A549 (cell line): ENCODE data around the gene LEPROT. TPM values are rescaled to one million over a fixed set of nuclear protein-coding genes. Genes with fewer than 3 reads are reported as not detected.

Experiments
- ATAC-seq, 2 experiments: fragments of 200-7000 bp in 1 of 2; fragments of >200 bp in 1 of 2; cut with Nextera tagmentation in 1 of 2; cut with Tn5 transposase in 1 of 2; 3 replicates each; pipeline versions ENCODE4 v1.8.0 to v1.9.1; 2018 to 2020; ENCODE audit warnings: mild to moderate bottlenecking in 1 of 2, moderate library complexity in 1 of 2
- CTCF ChIA-PET: fragments of 300-600 bp; sonication (Branson Sonifier 250); formaldehyde crosslinking; extraction: SDS; loops from one replicate; lab custom pipeline; 2021; ENCODE audit warnings: antibody characterized with exemption, inconsistent platforms; lab: Yijun Ruan, JAX
- POLR2A ChIA-PET: fragments of 350-600 bp; formaldehyde crosslinking; extraction: SDS; loops from one replicate; lab custom pipeline; 2021; ENCODE audit warnings: antibody characterized with exemption, inconsistent platforms; lab: Yijun Ruan, JAX
- DNase-seq, 2 experiments: peaks; one replicate each; pipeline versions ENCODE4 v3.0.0 to v3.0.0-alpha.2; 2011 to 2016; ENCODE audit warnings: low read depth in 1 of 2, low spot score in 1 of 2
- FAIRE-seq: peaks from 2 replicates; lab custom pipeline; 2011; peaks lifted over from hg19 to GRCh38; lab: Jason Lieb, UNC
- H3K27ac ChIP-seq, 2 experiments: fragments of >200 bp; sonication (Bioruptor Twin); formaldehyde crosslinking; 3 replicates each; pipeline ENCODE4 v1.5.1; 2016 to 2017
- H3K4me1 ChIP-seq: fragments of >200 bp; sonication (Bioruptor Twin); formaldehyde crosslinking; 3 replicates; pipeline ENCODE4 v1.6.1; 2016
- H3K4me2 ChIP-seq: fragments of >200 bp; sonication (Bioruptor Twin); formaldehyde crosslinking; 3 replicates; pipeline ENCODE4 v1.6.1; 2016
- H3K4me3 ChIP-seq: fragments of >200 bp; sonication (Bioruptor Twin); formaldehyde crosslinking; 3 replicates; pipeline ENCODE4 v1.5.1; 2016
- H3K9me3 ChIP-seq: fragments of >200 bp; sonication (Bioruptor Twin); formaldehyde crosslinking; 3 replicates; pipeline ENCODE4 v1.6.1; 2016
- CTCF ChIP-seq: fragments of >200 bp; sonication (Bioruptor Twin); formaldehyde crosslinking; IDR thresholded peaks from 3 replicates; pipeline ENCODE4 v1.5.1; 2016
- FOSB ChIP-seq: fragments of 250-450 bp; sonication (Bioruptor Pico); IDR thresholded peaks from 2 replicates; pipeline ENCODE4 v1.5.0; 2020; ENCODE audit warnings: mild to moderate bottlenecking, moderate library complexity
- FOSL2 ChIP-seq, 2 experiments: fragments of 450-650 bp in 1 of 2; fragments of >200 bp in 1 of 2; sonication (Bioruptor Twin) in 1 of 2; formaldehyde crosslinking; IDR thresholded peaks; 2 replicates each; pipeline versions ENCODE4 v1.5.0 to v1.6.1; 2016 to 2020; ENCODE audit warnings: mild to moderate bottlenecking in 1 of 2, moderate library complexity in 1 of 2
- HES2 ChIP-seq: fragments of >200 bp; sonication (Bioruptor Twin); formaldehyde crosslinking; IDR thresholded peaks from 2 replicates; pipeline ENCODE4 v1.6.1; 2016
- HEYL ChIP-seq: fragments of 250-450 bp; sonication (Bioruptor Pico); IDR thresholded peaks from 2 replicates; pipeline ENCODE4 v1.8.0; 2021; ENCODE audit warnings: mild to moderate bottlenecking, moderate library complexity
- HMGXB4 ChIP-seq: fragments of 250-450 bp; sonication (Bioruptor Pico); IDR thresholded peaks from 2 replicates; pipeline ENCODE4 v1.5.0; 2021; ENCODE audit warnings: mild to moderate bottlenecking, moderate library complexity, borderline replicate concordance
- JUNB ChIP-seq: fragments of >200 bp; sonication (Bioruptor Twin); formaldehyde crosslinking; IDR thresholded peaks from 2 replicates; pipeline ENCODE4 v1.6.1; 2016
- MAFK ChIP-seq: fragments of 450-650 bp; IDR thresholded peaks from 2 replicates; pipeline ENCODE4 v1.6.1; 2014; ENCODE audit not compliant: partially characterized antibody
- NFE2L2 ChIP-seq: fragments of 150-350 bp; conservative IDR thresholded peaks from 2 replicates; pipeline ENCODE4 v1.6.1; 2014; ENCODE audit warnings: low read length
- PBX3 ChIP-seq: IDR thresholded peaks from 2 replicates; pipeline ENCODE4 v1.6.1; 2012
- PHF8 ChIP-seq: fragments of 200-600 bp; sonication (generic); IDR thresholded peaks from 2 replicates; pipeline ENCODE4 v1.6.1; 2016; ENCODE audit warnings: low read depth, mild to moderate bottlenecking, antibody characterized with exemption, moderate library complexity, borderline replicate concordance
- POLR2AphosphoS2 ChIP-seq: conservative IDR thresholded peaks from 2 replicates; pipeline ENCODE4 v1.6.1; 2012; ENCODE audit warnings: low read length, improper control_type of control experiment, inconsistent platforms
- REST ChIP-seq: fragments of 200-600 bp; sonication (generic); IDR thresholded peaks from 2 replicates; pipeline ENCODE4 v1.6.1; 2016; ENCODE audit warnings: antibody characterized with exemption, mild to moderate bottlenecking, moderate library complexity
- TFCP2L1 ChIP-seq: fragments of 250-450 bp; sonication (Bioruptor Pico); IDR thresholded peaks from 2 replicates; pipeline ENCODE4 v1.5.0; 2021; ENCODE audit warnings: mild to moderate bottlenecking
- USF2 ChIP-seq: fragments of 450-650 bp; IDR thresholded peaks from 2 replicates; pipeline ENCODE4 v1.6.1; 2014; ENCODE audit warnings: antibody characterized with exemption
- ZFP36 ChIP-seq: fragments of 450-650 bp; IDR thresholded peaks from 2 replicates; pipeline ENCODE4 v1.6.1; 2014; ENCODE audit warnings: borderline replicate concordance; ENCODE audit not compliant: partially characterized antibody
- ZNF302 ChIP-seq: fragments of 250-450 bp; sonication (Bioruptor Pico); IDR thresholded peaks from 2 replicates; pipeline ENCODE4 v1.9.0; 2021; ENCODE audit warnings: inconsistent platforms, mild to moderate bottlenecking, moderate library complexity
- ZSCAN20 ChIP-seq: fragments of 250-450 bp; sonication (Bioruptor Pico); IDR thresholded peaks from 2 replicates; pipeline ENCODE4 v1.8.0; 2022; ENCODE audit warnings: mild to moderate bottlenecking, moderate library complexity
- WGBS: methylation state at CpG from one replicate; pipeline ENCODE4 v1.1.6; 2017; ENCODE audit errors: missing lambda C conversion rate; 5-methylcytosine and 5-hydroxymethylcytosine counted together
- polyA plus RNA-seq, 4 experiments: library from polyadenylated mRNA; depleted of rRNA in 3 of 4; stranded (reverse); fragments of >200 nt; fragmentation: RNase III in 1 of 4; extraction: RNeasy Plus Mini Kit Qiagen cat#74134 plus additional on column Dnase treatment in 1 of 4; gene quantifications; 2 replicates in 3 of 4; 3 replicates in 1 of 4; pipeline ENCODE4 v1.2.3, GENCODE V29; 2011 to 2017

Gene LEPROT
- polyA plus RNA-seq, 2 of the 4 experiments (the other 2 are of a cell fraction) = 51.2 to 62.9 TPM

- POLR2A ChIA-PET = no interaction called here
- no peak for FAIRE-seq
- ATAC-seq = no peak
- Histone ChIP-seq H3K4me2 (no peak overlapping the region), H3K9me3 (no peaks in the 10 kb centered on the region), H3K4me1 (no peaks in the 10 kb centered on the region), H3K27ac (no peak overlapping the region), H3K4me3 (no peak overlapping the region)
- DNase-seq = no peak
- CTCF ChIA-PET = no interaction called here
- 93% methylated on average over 3 of the region's 3 CpGs for WGBS
- no peak for TF ChIP-seq FOSB
Observed at GRCh38 chr1:65386439-65386838, 34.0 kb upstream of the LEPROT start.

- no peak overlapping the region for H3K4me3 ChIP-seq
- H3K9me3 ChIP-seq = no peaks in the 10 kb centered on the region
- TF ChIP-seq JUNB = no peak
- no peak for TF ChIP-seq PHF8
- TF ChIP-seq POLR2AphosphoS2 = no peak
- no peak for TF ChIP-seq CTCF
- TF ChIP-seq HEYL (CRISPR knock-in tag) = no peak
- TF ChIP-seq FOSL2 (IDR thresholded peaks at IDR 0.05) = no peak
- no peak for TF ChIP-seq FOSL2 (CRISPR knock-in tag; IDR thresholded peaks at IDR 0.05)
- no peak for TF ChIP-seq MAFK
- TF ChIP-seq HES2 = no peak
- TF ChIP-seq ZNF302 = no peak
- no peak for TF ChIP-seq USF2
- no peak for TF ChIP-seq ZFP36
- no peak for TF ChIP-seq REST
- no peak for TF ChIP-seq ZSCAN20
- ChIA-PET CTCF (no interaction called here), POLR2A (no interaction called here)
- H3K4me1 ChIP-seq = no peaks in the 10 kb centered on the region
- H3K27ac ChIP-seq = no peak overlapping the region
- ATAC-seq (no peak), FAIRE-seq (no peak), DNase-seq (no peak)
- WGBS = 83% methylated on average over 2 of the region's 2 CpGs
- H3K4me2 ChIP-seq = no peak overlapping the region
Observed at GRCh38 chr1:65387821-65388220, 32.6 kb upstream of the LEPROT start.

GRCh38 chr1:65388908-65389695, 31.4 kb upstream of the LEPROT start:
- Histone ChIP-seq H3K9me3 (no peaks in the 10 kb centered on the region), H3K27ac (no peak overlapping the region), H3K4me1 (no peaks in the 10 kb centered on the region), H3K4me2 (no peak overlapping the region), H3K4me3 (no peak overlapping the region)
- 75% methylated on average over 3 of the region's 3 CpGs for WGBS
- ChIA-PET POLR2A (no interaction called here), CTCF (interaction anchor here (0.6 kb wide), 1 partner anchor 80 kb away, joined by 3 read pairs; the partner anchor contains the start of gene DNAJC6)
- FAIRE-seq (no peak), ATAC-seq (no peak), DNase-seq (no peak)
- TF ChIP-seq TFCP2L1 (CRISPR knock-in tag) = no peak
- no peak for TF ChIP-seq HES2
- no peak for TF ChIP-seq HMGXB4 (CRISPR knock-in tag)
- no peak for TF ChIP-seq PBX3
- TF ChIP-seq NFE2L2 = no peak
